Lower lobe of right lung (tissue), 2 donors: ENCODE measurements around the gene HYPK. TPM values are rescaled to one million over a fixed set of nuclear protein-coding genes. Genes with fewer than 3 reads are reported as not detected.

Experiments
- ATAC-seq, 2 donors: fragments of 200-7000 bp; cut with Tn5 transposase; one replicate each; pipeline ENCODE4 v1.9.1; 2020 to 2022; ENCODE audit warnings: mild to moderate bottlenecking in 2 of 2, moderate library complexity in 2 of 2
- DNase-seq: peaks from one replicate; pipeline ENCODE4 v3.0.0-alpha.2; 2020
- H3K27ac ChIP-seq: fragments of 200-600 bp; one replicate; pipeline ENCODE4 v1.8.0; 2022
- H3K27me3 ChIP-seq: fragments of 200-600 bp; one replicate; pipeline ENCODE4 v1.8.0; 2022; ENCODE audit warnings: low read depth
- H3K36me3 ChIP-seq: fragments of 200-600 bp; one replicate; pipeline ENCODE4 v1.8.0; 2022; ENCODE audit warnings: mild to moderate bottlenecking
- H3K4me1 ChIP-seq: fragments of 200-600 bp; one replicate; pipeline ENCODE4 v1.8.0; 2022
- H3K4me3 ChIP-seq: fragments of 200-600 bp; one replicate; pipeline ENCODE4 v1.8.0; 2022; ENCODE audit warnings: mild to moderate bottlenecking
- H3K9me3 ChIP-seq: fragments of 200-600 bp; one replicate; pipeline ENCODE4 v1.8.0; 2022
- intact Hi-C: fragments of 100-400 bp; cut with DNase I; formaldehyde crosslinking; loops from one replicate; pipeline ENCODE4 v1.11.0; 2022
- microRNA-seq: library from miRNA; unstranded; fragments of <30 nt; microRNA quantifications from one replicate; pipeline ENCODE4 v1.2.0, GENCODE V29; 2020; ENCODE audit warnings: borderline number of aligned reads
- total RNA-seq: library from RNA; stranded (reverse); fragmentation: NEBNext Ultra II Directional; extraction: Animal tissue kit (Norgen Biotek cat#: 25700); gene quantifications from one replicate; pipeline ENCODE4 v1.2.1, GENCODE V29; 2021
- TF ChIP-seq, protein P1 (sequence below): fragments of 200-600 bp; IDR thresholded peaks from one replicate; pipeline ENCODE4 v1.8.0; 2022; ENCODE audit warnings: antibody characterized with exemption, mild to moderate bottlenecking
- donor health status: DM: no; HTN: yes; CAD: no; lungs with severe emphysema.

Gene HYPK
- total RNA-seq, 1 donor from 2014 or later: 13.2 TPM

DNA sequence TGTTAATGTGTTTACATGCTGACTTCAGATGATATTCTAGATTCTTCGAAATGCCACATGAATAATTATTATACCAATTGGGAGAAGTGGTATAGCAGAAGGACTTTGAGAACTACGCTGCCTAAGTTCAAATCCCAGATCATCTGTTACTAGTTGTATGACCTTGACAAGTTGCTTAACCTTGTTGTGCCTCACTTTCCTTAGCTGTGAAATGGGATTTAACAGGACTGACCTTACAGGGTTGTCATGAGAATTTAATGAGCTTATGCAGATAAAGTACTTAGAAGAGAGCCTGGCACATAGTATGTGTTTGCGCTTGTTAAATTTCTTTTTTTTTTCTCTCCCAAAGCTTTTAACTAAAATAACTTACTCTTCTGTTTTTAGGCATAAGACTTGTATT lies 50.9 kb downstream of the HYPK start:
- no peaks in the 10 kb centered on the region for H3K27me3 ChIP-seq
- H3K27ac ChIP-seq: no peak overlapping the region
- intact Hi-C loops: no loop called here
- ATAC-seq (no peak), DNase-seq (no peak)
- TF ChIP-seq, protein P1, sequence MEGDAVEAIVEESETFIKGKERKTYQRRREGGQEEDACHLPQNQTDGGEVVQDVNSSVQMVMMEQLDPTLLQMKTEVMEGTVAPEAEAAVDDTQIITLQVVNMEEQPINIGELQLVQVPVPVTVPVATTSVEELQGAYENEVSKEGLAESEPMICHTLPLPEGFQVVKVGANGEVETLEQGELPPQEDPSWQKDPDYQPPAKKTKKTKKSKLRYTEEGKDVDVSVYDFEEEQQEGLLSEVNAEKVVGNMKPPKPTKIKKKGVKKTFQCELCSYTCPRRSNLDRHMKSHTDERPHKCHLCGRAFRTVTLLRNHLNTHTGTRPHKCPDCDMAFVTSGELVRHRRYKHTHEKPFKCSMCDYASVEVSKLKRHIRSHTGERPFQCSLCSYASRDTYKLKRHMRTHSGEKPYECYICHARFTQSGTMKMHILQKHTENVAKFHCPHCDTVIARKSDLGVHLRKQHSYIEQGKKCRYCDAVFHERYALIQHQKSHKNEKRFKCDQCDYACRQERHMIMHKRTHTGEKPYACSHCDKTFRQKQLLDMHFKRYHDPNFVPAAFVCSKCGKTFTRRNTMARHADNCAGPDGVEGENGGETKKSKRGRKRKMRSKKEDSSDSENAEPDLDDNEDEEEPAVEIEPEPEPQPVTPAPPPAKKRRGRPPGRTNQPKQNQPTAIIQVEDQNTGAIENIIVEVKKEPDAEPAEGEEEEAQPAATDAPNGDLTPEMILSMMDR: no peak
- H3K9me3 ChIP-seq: no peaks in the 10 kb centered on the region
- no peak overlapping the region for H3K4me3 ChIP-seq
- no peaks in the 10 kb centered on the region for H3K4me1 ChIP-seq
- H3K36me3 ChIP-seq: peaks cover 24% of the 10 kb centered on the region

DNA sequence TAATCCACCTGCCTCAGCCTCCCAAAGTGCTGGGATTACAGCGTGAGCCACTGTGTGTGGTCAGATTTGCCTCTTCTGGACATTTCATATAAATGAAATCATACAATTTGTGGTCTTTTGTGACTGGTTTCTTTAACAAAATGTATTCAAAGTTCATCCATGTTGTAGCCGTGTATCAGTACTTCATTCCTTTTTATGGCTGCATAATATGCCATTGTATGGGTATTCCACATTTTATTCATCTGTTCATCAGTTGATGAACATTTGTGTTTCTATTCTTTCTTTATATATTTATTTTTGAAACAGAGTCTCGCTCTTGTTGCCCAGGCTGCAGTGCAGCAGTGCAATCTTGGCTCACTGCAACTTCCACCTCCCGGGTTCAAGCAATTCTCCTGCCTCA lies 52.2 kb downstream of the HYPK start:
- DNase-seq (no peak), ATAC-seq (no peak)
- TF ChIP-seq, protein P1: no peak
- Histone ChIP-seq H3K36me3 (peaks cover 35% of the 10 kb centered on the region), H3K4me3 (no peak overlapping the region), H3K4me1 (no peaks in the 10 kb centered on the region), H3K9me3 (no peaks in the 10 kb centered on the region), H3K27me3 (no peaks in the 10 kb centered on the region), H3K27ac (no peak overlapping the region)
- intact Hi-C loops: no loop called here

Small RNA genes within 50 kb of the gene (microRNA-seq; reads per million reads assigned to microRNA genes)
- gene MIR1282: 2.0 reads per million

Other genes starting within 250 kb of the HYPK start
- 31.6 TPM for gene PPIP5K1, start 210.4 kb upstream of the HYPK start, total RNA-seq
- gene CKMT1B, start 206.6 kb upstream of the HYPK start, total RNA-seq: 0.89 TPM
- not detected for gene STRC, start 181.8 kb upstream of the HYPK start, total RNA-seq
- 2.7 TPM for gene CATSPER2, start 151.8 kb upstream of the HYPK start, total RNA-seq
- 0.80 TPM for gene CKMT1A, start 106.7 kb upstream of the HYPK start, total RNA-seq
- 330 TPM for gene PDIA3, start 54.2 kb upstream of the HYPK start, total RNA-seq
- gene ELL3, start 23.6 kb upstream of the HYPK start, total RNA-seq: 5.1 TPM
- 827 TPM for gene SERF2, start 8.3 kb upstream of the HYPK start, total RNA-seq
- gene SERINC4, start 379 bp upstream of the HYPK start, total RNA-seq: not detected
- 21.0 TPM for gene MFAP1, start 24.1 kb downstream of the HYPK start, total RNA-seq
- 5.7 TPM for gene WDR76, start 26.4 kb downstream of the HYPK start, total RNA-seq